NCI-H146 (cell line): Measurements from ENCODE around the gene HIC2.
"Not testable (repeated sequence)": the region's sequence is repeated elsewhere in the genome, so short reads cannot be mapped to it uniquely, and the experiment has no call there.

Experiments
- DNase-seq: peaks from one replicate; lab custom pipeline; 2025; lab: John Stamatoyannopoulos, UW

HIC2 gene

DNA sequence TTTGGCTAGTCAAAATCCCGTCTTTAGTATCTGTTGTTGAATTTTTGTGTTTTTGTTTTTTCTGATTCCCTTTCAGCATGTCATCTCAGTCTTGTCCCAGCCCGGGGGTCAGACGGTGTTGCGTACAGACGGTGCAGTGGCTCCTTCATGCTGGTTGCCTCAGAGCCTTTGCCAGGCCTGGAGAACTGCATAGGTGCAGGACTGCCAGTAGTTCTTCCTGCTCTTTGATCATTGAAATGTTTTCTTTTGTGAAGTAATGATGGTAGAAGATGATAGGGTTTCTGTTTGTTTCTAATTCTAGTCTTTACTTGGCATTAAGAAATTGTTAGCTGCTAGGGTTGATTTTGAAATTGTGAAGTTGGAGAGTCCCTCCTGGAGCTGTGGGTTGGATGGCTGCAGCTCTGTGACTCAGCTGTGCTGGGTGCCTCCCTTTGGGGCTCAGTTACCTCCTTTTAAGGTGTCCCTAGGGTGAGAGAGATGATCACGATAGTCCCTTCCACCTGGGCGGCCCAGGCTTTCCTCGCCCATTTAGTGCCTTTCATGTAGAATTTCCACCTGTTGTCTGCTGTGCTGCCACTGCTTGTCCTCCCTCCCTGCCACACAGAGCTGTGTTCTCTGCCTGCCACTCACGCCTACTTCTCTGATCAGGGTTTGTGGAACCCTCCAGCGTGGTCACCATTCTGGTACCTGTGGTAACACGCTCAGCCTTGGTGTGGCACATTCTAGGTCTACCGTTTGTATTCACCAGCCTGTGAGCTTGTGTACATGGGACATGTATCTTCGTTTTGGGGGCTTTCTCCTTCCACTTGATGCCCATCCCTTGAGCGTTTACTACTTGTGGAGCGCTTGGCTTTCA lies 17.4 kb downstream of the HIC2 start:
- DNase-seq = not testable (repeated sequence)

DNA sequence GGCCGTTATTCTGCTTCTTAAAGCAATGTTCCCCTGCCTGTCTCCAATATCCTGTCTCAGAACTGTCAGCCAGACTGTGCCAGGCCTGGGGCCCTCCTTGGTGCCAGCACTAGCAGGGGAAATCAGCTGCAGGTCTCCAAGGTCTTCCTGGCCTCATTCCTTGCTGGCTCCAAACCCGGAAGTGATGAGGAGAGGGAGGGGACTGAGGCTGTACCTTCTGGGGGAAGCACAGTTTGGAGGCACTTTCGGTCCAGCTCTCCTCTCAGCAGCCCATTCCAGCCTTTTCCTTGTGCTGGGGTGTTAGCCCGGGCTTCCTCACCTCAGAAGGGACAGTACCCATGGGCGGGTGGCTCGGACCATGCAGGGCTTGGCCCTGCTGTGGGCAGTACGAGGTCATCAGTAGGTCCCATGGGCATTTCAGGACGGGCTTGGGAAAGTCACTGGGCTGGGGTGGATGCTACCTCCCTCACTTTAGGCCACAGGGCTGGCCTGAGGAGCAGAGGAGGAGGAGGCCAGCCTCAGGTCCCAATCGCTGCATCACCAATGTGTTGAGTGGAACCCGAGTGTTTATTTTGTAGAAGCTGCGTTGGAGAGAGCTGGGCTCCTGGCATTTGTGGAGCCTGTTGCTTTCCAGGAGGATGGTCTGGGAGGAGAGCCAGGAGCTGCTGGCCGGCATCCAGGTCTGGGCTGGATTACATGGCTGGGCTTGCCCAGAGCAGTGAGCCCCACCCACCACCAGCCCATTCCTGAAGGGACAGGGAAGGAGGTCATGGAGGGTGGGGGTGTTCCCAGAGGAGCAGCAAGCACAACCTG lies 19.0 kb downstream of the HIC2 start:
- DNase-seq = not testable (repeated sequence)

DNA sequence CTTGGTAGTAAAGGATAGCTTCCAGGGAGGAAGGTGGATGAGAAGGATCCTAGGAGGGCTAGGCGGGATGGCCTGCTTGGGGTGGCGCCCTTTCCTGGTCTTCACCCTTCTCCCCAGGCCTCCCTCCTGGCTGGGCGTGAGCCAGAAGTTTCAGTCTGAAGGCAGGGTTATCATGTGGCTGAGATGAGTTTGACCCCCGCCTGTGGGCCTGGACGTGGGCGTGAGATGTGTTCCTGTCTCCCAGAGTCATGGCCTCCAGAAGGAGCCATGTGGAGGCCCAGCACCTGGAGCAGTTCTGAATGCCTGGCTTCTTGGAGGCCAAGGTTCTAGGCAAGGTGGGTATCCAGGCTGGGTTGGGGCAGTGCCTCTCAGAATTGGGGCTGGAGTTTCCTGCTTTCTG lies 20.8 kb downstream of the HIC2 start:
- DNase-seq = not testable (repeated sequence)

DNA sequence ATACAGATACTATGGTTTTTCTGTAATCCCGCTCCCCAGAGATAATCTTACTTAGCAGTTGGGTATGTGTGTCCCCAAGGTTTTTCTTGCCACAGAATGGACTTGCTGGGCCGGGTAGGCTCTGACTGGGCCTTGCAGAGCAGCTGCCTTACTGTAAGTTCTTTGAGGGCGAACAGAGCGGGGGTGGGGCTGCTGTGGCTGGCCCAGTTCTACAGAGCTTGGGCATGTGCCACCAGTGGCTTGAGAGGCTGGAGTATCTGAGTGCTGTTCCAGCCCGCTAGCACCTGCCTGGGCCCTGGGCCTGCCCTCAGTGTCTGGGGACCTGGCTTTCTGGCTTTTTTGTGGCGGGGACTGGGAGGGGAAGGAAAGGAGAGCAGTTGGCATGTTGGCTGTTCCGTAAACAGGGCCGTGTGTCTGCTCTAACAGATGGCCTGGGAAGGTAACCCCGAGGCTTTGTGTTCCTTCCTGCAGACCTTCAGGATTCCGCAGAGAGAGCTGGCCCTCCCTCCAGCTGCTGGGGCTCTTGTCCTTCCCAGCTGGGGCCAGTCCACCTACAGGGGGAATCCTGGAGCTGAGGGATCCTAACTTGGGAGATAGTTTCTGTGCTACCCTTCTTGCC lies 23.0 kb downstream of the HIC2 start:
- DNase-seq = not testable (repeated sequence)

DNA sequence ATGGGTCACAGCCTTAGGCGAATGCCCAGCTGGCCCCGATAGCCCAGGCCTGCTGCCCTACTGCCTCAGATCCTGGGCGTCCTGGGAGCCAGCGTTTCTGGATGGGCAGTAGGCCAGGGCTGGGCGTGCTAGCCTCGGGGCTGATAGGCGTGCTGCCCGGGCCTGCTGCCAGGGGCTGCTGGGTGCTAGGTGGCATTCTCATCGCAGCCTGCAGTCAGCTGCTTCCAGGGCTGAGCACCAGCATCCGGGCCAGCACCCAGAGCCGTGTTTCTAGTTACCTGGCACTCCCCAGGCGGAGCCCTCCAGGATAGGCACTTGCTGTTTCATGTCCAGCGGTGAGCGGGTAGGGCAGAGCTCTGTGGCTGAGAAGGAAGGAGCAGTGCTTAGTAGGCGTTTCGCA lies 23.5 kb downstream of the HIC2 start:
- not testable (repeated sequence) for DNase-seq

DNA sequence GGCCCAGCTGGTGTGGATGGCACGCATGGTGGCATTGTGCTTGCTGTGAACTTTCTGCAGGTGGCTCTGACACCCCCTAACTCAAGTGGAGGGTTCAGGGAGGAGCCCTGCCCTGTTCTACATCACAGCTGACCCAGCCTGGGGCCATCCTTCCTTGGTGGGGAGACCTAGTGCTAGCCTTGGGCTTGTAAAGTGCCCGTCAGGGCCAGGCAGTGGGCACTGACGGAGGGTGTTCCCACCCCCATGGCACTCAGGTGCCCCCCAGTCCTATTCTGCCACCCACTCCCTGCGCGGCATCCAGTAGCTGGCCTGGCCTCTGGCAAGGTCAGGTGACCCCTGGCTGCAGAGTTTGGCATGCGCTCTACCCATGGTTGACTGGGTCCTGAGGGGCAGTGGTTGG lies 24.0 kb downstream of the HIC2 start:
- not testable (repeated sequence) for DNase-seq

DNA sequence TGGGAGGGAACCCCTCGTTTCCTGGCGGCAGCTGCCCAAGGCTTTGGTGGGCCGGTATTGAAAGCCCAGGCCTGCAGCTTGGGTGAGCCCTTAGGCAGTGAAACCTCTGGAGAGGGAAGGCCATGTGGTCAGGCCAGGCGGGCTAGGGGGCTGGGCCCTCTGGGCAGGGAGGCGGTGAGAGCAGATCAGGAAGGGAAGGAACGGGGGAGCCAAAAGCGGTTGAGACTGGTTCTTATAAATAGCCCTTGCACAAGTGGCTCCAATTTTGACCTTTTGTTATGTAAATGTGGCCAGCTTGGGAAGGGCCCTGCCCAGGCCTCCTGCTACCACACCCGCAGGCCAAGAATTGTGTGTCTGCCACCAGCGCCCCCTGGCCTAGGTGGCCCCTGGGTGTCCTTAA lies 25.0 kb downstream of the HIC2 start:
- not testable (repeated sequence) for DNase-seq

DNA sequence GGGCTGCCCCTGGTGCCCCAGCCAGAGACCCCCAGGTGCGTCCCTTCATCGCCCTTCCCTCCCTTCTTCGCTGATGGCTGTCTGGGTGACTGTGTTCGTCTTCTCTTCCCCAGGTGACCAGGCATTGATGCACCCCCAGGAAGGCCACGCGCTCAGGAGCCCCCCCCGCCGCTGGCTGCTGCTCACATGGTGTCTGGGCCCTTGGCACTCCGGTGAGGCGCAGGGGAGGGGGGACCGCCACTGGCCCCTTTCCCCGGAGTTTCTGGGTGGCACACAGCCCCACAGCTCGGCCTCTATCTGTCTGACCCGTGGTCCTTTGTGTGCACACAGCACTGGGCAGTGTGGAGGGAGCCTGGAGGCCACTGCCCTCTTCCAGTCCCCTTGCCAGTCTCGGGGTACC lies 25.5 kb downstream of the HIC2 start:
- DNase-seq = not testable (repeated sequence)

DNA sequence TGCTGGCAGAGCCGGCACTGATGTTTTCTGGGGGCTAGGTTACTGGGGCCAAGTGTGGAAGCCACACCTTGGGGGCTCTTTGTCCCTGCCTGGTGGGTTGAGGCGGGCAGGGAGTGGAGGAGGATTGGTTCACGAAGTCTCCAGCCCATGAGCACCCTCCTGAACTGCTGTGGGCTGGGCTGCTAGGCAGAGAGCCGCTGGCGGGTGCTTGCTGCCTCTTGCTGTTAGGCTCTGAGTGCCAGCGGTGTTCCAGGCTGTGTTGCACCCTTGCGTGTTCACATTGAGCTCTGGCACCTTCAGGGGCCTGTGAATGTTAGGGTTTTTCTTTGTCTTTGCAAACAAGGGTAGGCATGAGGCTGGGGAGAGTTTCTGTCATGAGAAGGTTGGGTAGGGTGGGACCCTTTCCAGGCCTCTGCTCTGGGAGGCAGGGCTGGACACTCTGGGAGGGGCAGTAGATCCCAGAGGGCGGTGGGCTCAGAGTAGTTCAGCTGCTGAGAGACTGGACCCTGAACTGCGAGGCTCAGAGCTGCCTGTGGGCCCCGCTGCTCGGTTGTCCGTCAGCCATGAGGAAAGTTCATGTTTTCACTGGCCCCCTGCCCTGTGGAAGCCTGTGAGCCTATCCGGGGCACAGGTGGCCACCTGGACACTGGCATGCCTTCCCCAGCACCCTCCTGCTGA lies 26.0 kb downstream of the HIC2 start:
- DNase-seq = no peak

DNA sequence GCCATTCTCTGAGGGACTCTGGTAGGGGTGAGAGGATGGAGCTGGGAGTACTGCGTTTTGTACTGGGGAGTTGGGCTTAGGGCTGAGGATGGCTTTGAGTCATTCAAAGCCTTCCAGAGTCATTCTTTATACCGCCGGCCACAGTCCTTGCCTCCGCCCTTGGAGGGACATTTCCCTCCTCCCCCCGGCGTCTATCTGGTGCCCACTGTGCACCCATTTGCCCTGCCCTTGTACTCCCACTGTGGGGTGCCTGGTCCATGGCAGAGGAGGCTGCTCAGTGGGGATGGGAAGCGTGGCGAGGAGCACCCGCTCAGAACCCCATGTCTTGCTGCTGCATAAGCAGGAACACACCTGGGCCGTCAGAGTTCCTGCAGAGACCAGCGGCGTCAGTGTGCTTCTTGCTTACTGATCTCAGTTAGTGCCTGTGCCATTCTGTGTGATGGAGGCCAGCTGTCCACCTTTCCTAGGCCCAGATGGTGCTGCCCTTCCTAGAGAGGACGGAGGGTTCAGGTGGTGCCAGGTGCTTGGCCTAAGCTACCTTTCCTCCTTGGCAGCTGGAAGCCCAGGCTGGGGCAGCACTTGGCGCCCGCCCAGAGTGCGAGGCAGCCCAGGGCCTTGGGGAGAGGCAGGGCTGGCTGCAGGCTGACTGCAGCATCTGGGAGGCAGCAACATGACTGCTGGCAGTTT lies 26.7 kb downstream of the HIC2 start:
- DNase-seq = no peak

DNA sequence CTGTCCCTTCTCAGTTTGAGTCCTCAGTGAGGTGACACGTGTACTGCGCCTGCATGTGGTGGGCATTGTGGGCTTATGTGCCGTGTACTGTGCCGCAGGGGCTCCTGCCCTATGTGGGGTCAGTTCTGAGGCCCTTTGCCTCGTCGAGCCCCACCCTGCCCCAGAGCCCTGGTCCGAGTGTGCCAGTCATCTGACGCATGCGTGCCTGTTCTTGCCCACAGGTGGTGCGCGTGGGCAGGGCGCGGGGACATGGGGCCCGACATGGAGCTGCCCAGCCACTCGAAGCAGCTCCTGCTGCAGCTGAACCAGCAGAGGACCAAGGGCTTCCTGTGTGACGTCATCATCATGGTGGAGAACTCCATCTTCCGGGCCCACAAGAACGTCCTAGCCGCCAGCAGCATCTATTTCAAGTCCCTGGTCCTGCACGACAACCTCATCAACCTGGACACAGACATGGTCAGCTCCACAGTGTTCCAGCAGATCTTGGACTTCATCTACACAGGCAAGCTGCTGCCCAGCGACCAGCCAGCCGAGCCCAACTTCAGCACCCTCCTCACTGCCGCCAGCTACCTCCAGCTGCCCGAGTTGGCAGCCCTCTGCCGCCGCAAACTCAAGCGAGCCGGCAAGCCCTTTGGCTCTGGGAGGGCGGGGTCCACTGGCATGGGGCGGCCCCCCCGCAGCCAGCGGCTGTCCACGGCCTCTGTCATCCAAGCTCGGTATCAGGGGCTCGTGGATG lies 27.7 kb downstream of the HIC2 start:
- DNase-seq = no peak

DNA sequence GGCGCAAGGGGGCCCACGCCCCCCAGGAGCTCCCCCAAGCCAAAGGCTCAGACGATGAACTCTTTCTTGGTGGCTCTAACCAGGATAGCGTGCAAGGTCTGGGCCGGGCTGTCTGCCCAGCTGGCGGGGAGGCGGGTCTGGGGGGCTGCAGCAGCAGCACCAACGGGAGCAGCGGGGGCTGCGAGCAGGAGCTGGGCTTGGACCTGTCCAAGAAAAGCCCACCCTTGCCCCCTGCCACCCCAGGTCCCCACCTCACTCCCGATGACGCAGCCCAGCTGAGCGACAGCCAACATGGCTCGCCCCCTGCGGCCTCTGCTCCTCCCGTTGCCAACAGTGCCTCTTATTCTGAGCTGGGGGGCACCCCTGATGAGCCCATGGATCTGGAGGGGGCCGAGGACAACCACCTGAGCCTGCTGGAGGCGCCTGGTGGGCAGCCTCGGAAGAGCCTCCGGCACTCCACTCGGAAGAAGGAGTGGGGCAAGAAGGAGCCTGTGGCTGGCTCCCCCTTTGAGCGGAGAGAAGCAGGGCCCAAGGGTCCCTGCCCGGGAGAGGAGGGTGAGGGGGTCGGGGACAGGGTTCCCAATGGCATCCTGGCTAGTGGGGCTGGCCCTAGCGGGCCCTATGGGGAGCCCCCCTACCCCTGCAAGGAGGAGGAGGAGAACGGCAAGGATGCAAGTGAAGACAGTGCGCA lies 28.4 kb downstream of the HIC2 start:
- DNase-seq = no peak

DNA sequence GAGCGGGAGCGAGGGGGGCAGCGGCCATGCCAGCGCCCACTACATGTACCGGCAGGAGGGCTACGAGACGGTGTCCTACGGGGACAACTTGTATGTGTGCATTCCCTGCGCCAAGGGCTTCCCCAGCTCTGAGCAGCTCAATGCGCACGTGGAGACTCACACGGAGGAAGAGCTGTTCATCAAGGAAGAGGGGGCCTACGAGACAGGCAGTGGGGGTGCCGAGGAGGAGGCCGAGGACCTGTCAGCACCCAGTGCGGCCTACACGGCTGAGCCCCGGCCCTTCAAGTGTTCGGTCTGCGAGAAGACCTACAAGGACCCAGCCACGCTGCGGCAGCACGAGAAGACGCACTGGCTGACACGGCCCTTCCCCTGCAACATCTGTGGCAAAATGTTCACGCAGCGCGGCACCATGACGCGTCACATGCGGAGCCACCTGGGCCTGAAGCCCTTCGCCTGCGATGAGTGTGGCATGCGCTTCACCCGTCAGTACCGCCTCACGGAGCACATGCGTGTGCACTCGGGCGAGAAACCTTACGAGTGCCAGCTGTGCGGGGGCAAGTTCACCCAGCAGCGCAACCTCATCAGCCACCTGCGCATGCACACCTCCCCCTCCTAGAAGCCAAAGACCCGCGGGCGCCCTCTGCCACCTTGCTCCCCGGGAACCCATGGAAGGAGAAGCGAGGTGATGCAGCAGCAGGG lies 29.1 kb downstream of the HIC2 start:
- DNase-seq = no peak

DNA sequence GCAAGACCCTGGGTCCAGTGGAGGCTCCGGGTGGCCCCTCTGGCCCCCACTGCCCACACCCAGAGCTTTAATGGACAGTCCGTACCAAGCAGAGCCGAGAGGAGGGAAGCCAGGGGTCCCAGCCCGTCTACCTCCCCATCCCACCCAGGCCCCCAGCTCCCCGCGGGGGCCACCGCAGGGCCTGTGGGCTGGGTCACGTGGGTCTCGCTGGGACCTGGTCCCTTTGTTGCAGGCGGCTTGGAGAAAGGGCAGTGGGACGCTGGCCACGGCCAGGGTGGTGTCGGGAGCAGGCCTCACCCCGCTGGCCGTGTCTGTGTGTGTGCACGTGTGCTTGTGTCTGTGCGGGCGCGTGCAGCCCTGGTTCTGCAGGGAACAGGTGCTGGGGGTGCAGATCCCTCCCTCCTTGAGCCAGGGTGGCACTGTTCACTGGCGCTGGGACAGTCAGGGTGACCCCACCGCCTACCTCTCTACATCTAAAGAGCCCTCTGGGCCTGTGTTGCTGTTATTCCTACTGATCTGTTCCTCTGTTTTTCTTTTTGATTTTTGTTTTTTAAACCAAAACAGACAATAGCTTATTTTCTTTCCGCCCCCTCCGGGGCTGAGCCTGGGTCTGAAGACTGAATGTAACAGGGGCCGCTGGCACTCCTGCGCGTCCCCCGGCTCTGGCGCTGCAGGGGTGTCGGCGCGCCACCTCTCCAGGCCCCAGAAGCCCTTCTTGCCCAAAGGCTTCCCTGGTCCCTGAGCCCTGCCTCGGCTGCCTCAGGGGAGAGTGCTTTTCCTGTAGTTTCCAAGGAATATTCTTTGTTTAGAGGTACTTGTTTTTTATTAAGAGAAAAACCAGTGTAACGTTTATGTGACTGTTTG lies 29.9 kb downstream of the HIC2 start:
- DNase-seq = no peak

DNA sequence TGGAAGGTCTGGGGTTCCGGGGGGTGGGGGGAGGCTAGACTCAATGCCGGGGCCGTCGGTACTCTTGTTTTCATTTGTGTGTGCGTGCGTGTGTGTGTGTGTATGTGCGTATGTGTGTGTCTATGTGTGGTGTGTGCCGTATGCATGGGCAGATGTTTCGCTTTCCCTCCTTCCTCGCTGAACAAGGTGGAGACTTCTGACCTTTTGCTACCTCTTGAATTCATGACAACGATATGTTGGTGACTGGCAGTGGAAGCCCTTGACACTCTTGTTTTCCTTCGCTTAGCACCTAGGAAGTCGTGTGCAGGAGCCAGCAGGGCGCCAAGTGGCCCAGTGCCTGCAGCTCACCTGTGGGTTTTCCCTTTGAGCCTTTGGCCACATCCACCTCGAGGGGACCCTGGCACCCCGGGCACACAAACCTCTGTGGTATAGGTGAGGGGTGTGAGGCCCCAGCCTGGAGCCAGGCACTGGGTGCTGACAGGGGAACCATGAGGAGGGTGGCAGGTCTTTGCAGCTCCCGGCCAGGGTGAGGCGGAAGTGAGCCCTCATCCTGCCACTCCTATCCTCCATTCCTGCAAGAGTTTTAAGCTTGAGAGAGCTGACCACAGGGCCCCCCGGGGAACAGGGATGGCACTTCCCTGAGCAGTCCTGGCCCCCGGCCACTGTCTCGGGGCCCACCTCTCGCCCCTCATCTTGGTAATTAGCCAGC lies 30.7 kb downstream of the HIC2 start:
- DNase-seq = no peak

DNA sequence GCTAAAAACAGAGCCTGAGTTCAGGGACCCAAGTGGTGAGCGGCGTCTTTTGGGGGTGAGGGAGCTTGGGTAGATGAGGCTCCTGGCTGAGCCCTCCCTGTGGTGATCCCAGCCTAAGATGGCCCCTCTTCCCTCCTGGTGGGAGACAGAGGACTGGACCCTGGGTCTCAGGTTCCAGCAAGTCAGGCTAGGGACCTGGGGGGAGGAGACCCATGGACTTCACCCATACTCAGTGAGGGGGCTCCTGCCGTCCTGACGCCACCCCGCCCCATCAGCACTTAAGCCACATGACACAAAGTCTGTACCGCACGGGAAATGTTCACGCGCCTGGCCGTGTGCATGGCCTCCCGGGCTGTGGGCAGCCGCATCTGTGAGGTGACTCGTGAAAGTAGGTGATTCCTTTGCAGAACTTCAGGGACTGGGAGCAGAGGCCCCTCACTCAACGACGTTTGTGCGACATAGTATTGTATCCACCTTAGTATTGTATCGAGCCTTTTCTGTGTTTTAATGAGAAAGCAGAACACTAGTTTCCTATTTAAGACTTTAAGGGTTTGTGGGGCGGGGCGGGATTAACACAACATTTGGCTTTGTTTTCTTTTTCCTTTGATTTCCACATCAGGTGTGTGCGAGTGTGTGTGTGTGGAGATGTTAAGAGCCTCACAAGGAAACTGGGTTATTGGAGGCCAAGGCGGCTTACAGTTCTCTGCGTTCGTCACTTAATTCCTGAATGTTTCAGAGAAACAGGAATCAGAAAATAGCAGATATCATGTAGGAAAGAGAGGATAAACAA lies 31.7 kb downstream of the HIC2 start:
- DNase-seq = no peak
